Hematopoietic multipotent progenitor cell treated with erythropoietin and hydrocortisone succinate and interleukin-3 and kit ligand, for 15 days (in vitro differentiated cells): ENCODE measurements around the gene UBASH3B.
"Not testable (repeated sequence)": the region's sequence is repeated elsewhere in the genome, so short reads cannot be mapped to it uniquely, and the experiment has no call there.

Experiments used
- DNase-seq: peaks from one replicate; pipeline ENCODE4 v3.0.0-alpha.2; 2015; ENCODE audit warnings: low spot score

The UBASH3B gene

GRCh38 chr11:122813176-122813893, 157.8 kb downstream of the UBASH3B start:
- DNase-seq = no peak

- DNase-seq = no peak
Measured at GRCh38 chr11:122813894-122814270, 158.4 kb downstream of the UBASH3B start.

GRCh38 chr11:122814401-122814800, 158.9 kb downstream of the UBASH3B start:
- DNase-seq = no peak

GRCh38 chr11:122815900-122816299, 160.4 kb downstream of the UBASH3B start:
- DNase-seq = no peak

GRCh38 chr11:122816761-122817520, 161.4 kb downstream of the UBASH3B start:
- DNase-seq = no peak

GRCh38 chr11:122820158-122820557, 164.6 kb downstream of the UBASH3B start:
- no peak for DNase-seq

- DNase-seq = no peak
Measured at GRCh38 chr11:122821169-122821568, 165.6 kb downstream of the UBASH3B start.

- no peak for DNase-seq
Measured at GRCh38 chr11:122822241-122822640, 166.7 kb downstream of the UBASH3B start.

GRCh38 chr11:122823564-122823963, 168.0 kb downstream of the UBASH3B start:
- DNase-seq = no peak

- not testable (repeated sequence) for DNase-seq
Measured at GRCh38 chr11:122829371-122829770, 173.8 kb downstream of the UBASH3B start.

GRCh38 chr11:122832297-122832696, 176.8 kb downstream of the UBASH3B start:
- not testable (repeated sequence) for DNase-seq

- no peak for DNase-seq
Measured at GRCh38 chr11:122832721-122833470, 177.4 kb downstream of the UBASH3B start.

- DNase-seq = no peak
Measured at GRCh38 chr11:122833846-122834464, 178.4 kb downstream of the UBASH3B start.

- no peak for DNase-seq
Measured at GRCh38 chr11:122836916-122837315, 181.4 kb downstream of the UBASH3B start.

- DNase-seq = no peak
Measured at GRCh38 chr11:122837528-122838346, 182.2 kb downstream of the UBASH3B start.

- no peak for DNase-seq
Measured at GRCh38 chr11:122843281-122844141, 188.0 kb downstream of the UBASH3B start.

GRCh38 chr11:122847466-122847865, 191.9 kb downstream of the UBASH3B start:
- no peak for DNase-seq

GRCh38 chr11:122848186-122848585, 192.7 kb downstream of the UBASH3B start:
- no peak for DNase-seq

GRCh38 chr11:122850076-122850631, 194.6 kb downstream of the UBASH3B start:
- DNase-seq = no peak

GRCh38 chr11:122851366-122851966, 195.9 kb downstream of the UBASH3B start:
- no peak for DNase-seq
